H1 (cell line): Measurements from ENCODE around the gene ANXA6. TPM values are rescaled to one million over a fixed set of nuclear protein-coding genes. Genes with fewer than 3 reads are reported as not detected.

ENCODE experiments used
- CTCF ChIA-PET: fragments of 300-600 bp; sonication (Branson Sonifier 250); formaldehyde crosslinking; loops from one replicate; lab custom pipeline; 2021; ENCODE audit not compliant: partially characterized antibody; lab: Charles Lee
- POLR2A ChIA-PET: fragments of 300-600 bp; sonication (Branson Sonifier 250); formaldehyde crosslinking; loops from one replicate; lab custom pipeline; 2021; ENCODE audit warnings: inconsistent platforms; ENCODE audit not compliant: partially characterized antibody; lab: Charles Lee
- DNase-seq, 2 experiments: peaks; one replicate each; pipeline versions ENCODE4 v3.0.0 to v3.0.0-alpha.2; 2010 to 2022; ENCODE audit warnings: low spot score in 2 of 2, low read depth in 1 of 2, mixed read lengths in 1 of 2
- FAIRE-seq: peaks from 2 replicates; lab custom pipeline; 2011; peaks lifted over from hg19 to GRCh38; lab: Jason Lieb, UNC
- H2AFZ ChIP-seq: 2 replicates; pipeline ENCODE4 v1.8.1; 2012; ENCODE audit warnings: low read length, inconsistent platforms
- H2AK5ac ChIP-seq: 2 replicates; pipeline ENCODE4 v1.6.1; 2013; ENCODE audit warnings: low read depth, low read length
- H2BK120ac ChIP-seq: replicated peaks from 2 replicates; pipeline ENCODE3; 2013; ENCODE audit warnings: low read depth, low read length, inconsistent platforms
- H2BK12ac ChIP-seq: 2 replicates; pipeline ENCODE4 v1.6.1; 2013; ENCODE audit warnings: low read depth, low read length
- H2BK15ac ChIP-seq: 2 replicates; pipeline ENCODE4 v1.6.1; 2013; ENCODE audit warnings: low read length
- H2BK20ac ChIP-seq: 2 replicates; pipeline ENCODE4 v1.6.1; 2013; ENCODE audit warnings: low read length
- H2BK5ac ChIP-seq: 2 replicates; pipeline ENCODE4 v1.6.1; 2013; ENCODE audit warnings: low read depth, low read length
- H3K14ac ChIP-seq: 2 replicates; pipeline ENCODE4 v1.6.1; 2013; ENCODE audit warnings: inconsistent platforms; ENCODE audit not compliant: insufficient read length
- H3K18ac ChIP-seq: 2 replicates; pipeline ENCODE4 v1.6.1; 2013; ENCODE audit warnings: low read length; ENCODE audit errors: extremely low read depth
- H3K23ac ChIP-seq: 2 replicates; pipeline ENCODE4 v1.6.1; 2013; ENCODE audit warnings: inconsistent platforms; ENCODE audit not compliant: insufficient read length
- H3K23me2 ChIP-seq: 2 replicates; pipeline ENCODE4 v1.6.1; 2013; ENCODE audit warnings: low read depth, low read length
- H3K27ac ChIP-seq: 2 replicates; pipeline ENCODE4 v1.6.1; 2011; ENCODE audit warnings: low read depth, low read length, inconsistent platforms
- H3K27me3 ChIP-seq, 4 experiments: replicated peaks in 1 of 4; 1 replicate in 1 of 4; 2 replicates in 3 of 4; pipeline versions ENCODE4 v1.6.1 to v1.8.1; 2011 to 2013; ENCODE audit warnings: low read length in 3 of 4, mild to moderate bottlenecking in 3 of 4, inconsistent platforms in 2 of 4, mixed read lengths in 2 of 4, moderate library complexity in 1 of 4; ENCODE audit not compliant: control insufficient read depth in 3 of 4, insufficient read depth in 3 of 4; ENCODE audit errors: extremely low read depth in 1 of 4
- H3K36me3 ChIP-seq, 4 experiments: 2 replicates each; pipeline versions ENCODE4 v1.6.1 to v1.8.1; 2011 to 2013; ENCODE audit warnings: mild to moderate bottlenecking in 4 of 4, low read length in 3 of 4, moderate library complexity in 2 of 4, control low read depth in 1 of 4, inconsistent platforms in 1 of 4; ENCODE audit not compliant: insufficient read depth in 4 of 4, control insufficient read depth in 2 of 4
- H3K4ac ChIP-seq: replicated peaks from 2 replicates; pipeline ENCODE3; 2013; ENCODE audit warnings: low read length, low read depth, mixed read lengths, inconsistent platforms; ENCODE audit not compliant: insufficient read length
- H3K4me1 ChIP-seq, 4 experiments: replicated peaks in 1 of 4; 1 replicate in 1 of 4; 2 replicates in 3 of 4; pipeline versions ENCODE4 v1.6.1 to v1.8.1; 2011 to 2013; ENCODE audit warnings: low read length in 3 of 4, inconsistent platforms in 2 of 4, mixed read lengths in 1 of 4; ENCODE audit not compliant: insufficient read depth in 4 of 4, control insufficient read depth in 3 of 4
- H3K4me2 ChIP-seq, 2 experiments: 2 replicates each; pipeline versions ENCODE4 v1.6.1 to v1.8.1; 2011 to 2013; ENCODE audit warnings: low read depth in 2 of 2, low read length in 2 of 2, control low read depth in 1 of 2, inconsistent platforms in 1 of 2, mild to moderate bottlenecking in 1 of 2; ENCODE audit not compliant: insufficient read depth in 1 of 2
- H3K4me3 ChIP-seq, 4 experiments: fragments of 200-600, 300-600 bp in 1 of 4; sonication (generic), shearing (Covaris generic), sonication (Bioruptor Twin) in 1 of 4; 2 replicates each; pipeline versions ENCODE4 v1.5.1 to v1.8.1; 2011 to 2016; ENCODE audit warnings: low read length in 4 of 4, low read depth in 3 of 4, control low read depth in 2 of 4, inconsistent platforms in 2 of 4, mild to moderate bottlenecking in 2 of 4, mixed read lengths in 1 of 4, moderate library complexity in 1 of 4; ENCODE audit not compliant: insufficient read depth in 2 of 4; ENCODE audit errors: extremely low read depth in 1 of 4
- H3K56ac ChIP-seq: replicated peaks from 2 replicates; pipeline ENCODE3; 2013; ENCODE audit warnings: low read depth, mild to moderate bottlenecking, mixed read lengths, low read length, inconsistent platforms; ENCODE audit not compliant: insufficient read length
- H3K79me1 ChIP-seq: 2 replicates; pipeline ENCODE4 v1.6.1; 2013; ENCODE audit warnings: low read depth, low read length, control low read depth
- H3K79me2 ChIP-seq, 2 experiments: 2 replicates each; pipeline versions ENCODE4 v1.6.1 to v1.8.1; 2012 to 2013; ENCODE audit warnings: low read length in 2 of 2, mild to moderate bottlenecking in 2 of 2, inconsistent platforms in 1 of 2; ENCODE audit not compliant: insufficient read depth in 2 of 2, control insufficient read depth in 1 of 2
- H3K9ac ChIP-seq, 4 experiments: replicated peaks in 1 of 4; 1 replicate in 1 of 4; 2 replicates in 3 of 4; pipeline versions ENCODE4 v1.6.1 to v1.8.1; 2011 to 2013; ENCODE audit warnings: low read depth in 3 of 4, low read length in 3 of 4, control low read depth in 2 of 4, mild to moderate bottlenecking in 2 of 4, moderate library complexity in 2 of 4, inconsistent platforms in 1 of 4; ENCODE audit errors: extremely low read depth in 1 of 4
- H3K9me3 ChIP-seq, 2 experiments: 2 replicates each; pipeline versions ENCODE4 v1.6.1 to v1.8.1; 2012 to 2013; ENCODE audit warnings: mild to moderate bottlenecking in 2 of 2, moderate library complexity in 2 of 2, control low read depth in 1 of 2, inconsistent platforms in 1 of 2, low read depth in 1 of 2, low read length in 1 of 2, mixed read lengths in 1 of 2; ENCODE audit not compliant: insufficient read depth in 2 of 2
- H4K20me1 ChIP-seq, 2 experiments: replicated peaks in 1 of 2; 2 replicates each; pipeline versions ENCODE3 to v1.8.1; 2011 to 2013; ENCODE audit warnings: inconsistent platforms in 2 of 2, low read length in 2 of 2, mild to moderate bottlenecking in 1 of 2; ENCODE audit not compliant: insufficient read depth in 2 of 2, control insufficient read depth in 1 of 2
- H4K5ac ChIP-seq: 2 replicates; pipeline ENCODE4 v1.6.1; 2013; ENCODE audit warnings: low read length, low read depth, mixed read lengths, inconsistent platforms; ENCODE audit not compliant: insufficient read length
- H4K8ac ChIP-seq: 2 replicates; pipeline ENCODE4 v1.8.0; 2013; ENCODE audit warnings: mild to moderate bottlenecking, moderate library complexity, low read length, inconsistent platforms; ENCODE audit not compliant: insufficient read depth; ENCODE audit errors: extremely low read depth
- H4K91ac ChIP-seq: replicated peaks from 2 replicates; pipeline ENCODE3; 2013; ENCODE audit warnings: low read length, mixed read lengths, inconsistent platforms; ENCODE audit not compliant: insufficient read length
- ATF2 ChIP-seq: IDR thresholded peaks from 2 replicates; pipeline ENCODE4 v1.6.1; 2012; ENCODE audit warnings: low read length, inconsistent platforms
- BRCA1 ChIP-seq: IDR thresholded peaks from 2 replicates; pipeline ENCODE4 v1.6.1; 2012; ENCODE audit warnings: low read depth, low read length, improper control_type of control experiment
- CBX5 ChIP-seq: fragments of 300-800, 300-1000 bp; sonication (generic); IDR thresholded peaks from 2 replicates; pipeline ENCODE4 v1.7.1; 2016; ENCODE audit warnings: antibody characterized with exemption, low read length, low read depth
- CREB1 ChIP-seq: IDR thresholded peaks from 2 replicates; pipeline ENCODE4 v1.6.1; 2012; ENCODE audit warnings: inconsistent platforms
- KDM5A ChIP-seq: fragments of 200-600 bp; IDR thresholded peaks from 2 replicates; pipeline ENCODE4 v1.7.1; 2012; ENCODE audit warnings: mild to moderate bottlenecking, low read length, inconsistent platforms, mixed read lengths
- NANOG ChIP-seq: IDR thresholded peaks from 2 replicates; pipeline ENCODE4 v1.6.1; 2011; ENCODE audit warnings: low read length, low read depth, mild to moderate bottlenecking, inconsistent platforms; ENCODE audit not compliant: insufficient read depth, poor library complexity, severe bottlenecking
- POLR2A ChIP-seq, 2 experiments: IDR thresholded peaks; 1 replicate in 1 of 2; 2 replicates in 1 of 2; pipeline ENCODE4 v1.6.1; 2011; ENCODE audit warnings: low read depth in 2 of 2, low read length in 2 of 2, mild to moderate bottlenecking in 2 of 2; ENCODE audit errors: control extremely low read depth in 1 of 2
- POLR2AphosphoS5 ChIP-seq: IDR thresholded peaks from 2 replicates; pipeline ENCODE4 v1.6.1; 2011; ENCODE audit warnings: low read depth, low read length
- SIN3A ChIP-seq, 2 experiments: IDR thresholded peaks in 1 of 2; conservative IDR thresholded peaks in 1 of 2; 2 replicates each; pipeline ENCODE4 v1.6.1; 2011 to 2012; ENCODE audit warnings: low read length in 2 of 2, improper control_type of control experiment in 1 of 2, low read depth in 1 of 2, mild to moderate bottlenecking in 1 of 2
- SUZ12 ChIP-seq: fragments of 200-600 bp; sonication (generic); IDR thresholded peaks from 2 replicates; pipeline ENCODE4 v1.6.1; 2012; ENCODE audit warnings: mild to moderate bottlenecking, inconsistent platforms, low read length, moderate library complexity, mixed read lengths
- YY1 ChIP-seq: IDR thresholded peaks from 2 replicates; pipeline ENCODE4 v1.6.1; 2011; ENCODE audit warnings: low read depth, mild to moderate bottlenecking, low read length
- WGBS, 2 experiments: shearing (Covaris generic) in 1 of 2; methylation state at CpG; one replicate each; pipeline versions ENCODE4 v1.1.6 to v1.1.7; 2013 to 2015; ENCODE audit warnings: low lambda C conversion rate in 2 of 2, mixed read lengths in 2 of 2, inconsistent platforms in 1 of 2, low coverage in 1 of 2, missing lambda C conversion rate in 1 of 2; ENCODE audit not compliant: insufficient replicate concordance in 2 of 2, insufficient coverage in 1 of 2, insufficient read length in 1 of 2; ENCODE audit errors: extremely low coverage in 1 of 2, missing lambda C conversion rate in 1 of 2; 5-methylcytosine and 5-hydroxymethylcytosine counted together
- polyA plus RNA-seq, 7 experiments: library from polyadenylated mRNA; depleted of rRNA in 3 of 7; stranded (reverse) in 5 of 7; unstranded in 2 of 7; fragments of >200 nt in 5 of 7; fragments of 200-250 nt in 2 of 7; gene quantifications; 1 replicate in 5 of 7; 2 replicates in 1 of 7; 4 replicates in 1 of 7; pipeline versions ENCODE4 v1.2.1 to v1.2.3, GENCODE V29; 2011 to 2013; ENCODE audit warnings: missing spikeins in 2 of 7, mixed read lengths in 2 of 7
- total RNA-seq: library from RNA; stranded (reverse); fragmentation: NEBNext Ultra II Directional; extraction: Animal tissue kit (Norgen Biotek cat#: 25700); gene quantifications from 2 replicates; pipeline ENCODE4 v1.2.1, GENCODE V29; 2021

ANXA6 gene
- total and polyA plus RNA-seq, 2 of the 8 experiments (the other 6 are each of a cell fraction or from before 2014, with no cell fraction given), result 61.3 to 78.6 TPM

- no peaks in the 10 kb centered on the region for H3K23me2 ChIP-seq
- no peaks in the 10 kb centered on the region for H3K79me1 ChIP-seq
- no peaks in the 10 kb centered on the region for H3K27me3 ChIP-seq
- H3K9ac ChIP-seq, result no peak overlapping the region
- H3K4me2 ChIP-seq, result no peak overlapping the region
- no peak overlapping the region for H2AFZ ChIP-seq
- no peaks in the 10 kb centered on the region for H3K79me2 ChIP-seq
- no peaks in the 10 kb centered on the region for H4K20me1 ChIP-seq
- no peak overlapping the region for H2BK15ac ChIP-seq
- H3K4me3 ChIP-seq, result no peak overlapping the region
- H3K36me3 ChIP-seq, result no peaks in the 10 kb centered on the region; a peak in 1 of 8 replicates
- POLR2A ChIA-PET, result no interaction called here
- H4K91ac ChIP-seq, result no peak overlapping the region
- H3K27ac ChIP-seq, result no peak overlapping the region
- H3K56ac ChIP-seq, result no peak overlapping the region
- no peak overlapping the region for H4K5ac ChIP-seq
- H2BK5ac ChIP-seq, result no peak overlapping the region
- H2AK5ac ChIP-seq, result no peak overlapping the region
- no peak overlapping the region for H3K18ac ChIP-seq
- no peak overlapping the region for H3K4ac ChIP-seq
- no peak for DNase-seq
- H2BK120ac ChIP-seq, result no peak overlapping the region
- H3K14ac ChIP-seq, result no peak overlapping the region
- peaks cover 0 to 4% (median 2%) of the 10 kb centered on the region in 4 experiments; a peak in 3 of 7 replicates for H3K4me1 ChIP-seq
- no peak overlapping the region for H2BK12ac ChIP-seq
- CTCF ChIA-PET, result interaction anchor here (0.6 to 2.4 kb wide), 6 partner anchors 18 to 135 kb away, joined by 3 to 9 read pairs (median 3); no protein-coding TSS in a partner anchor
- H2BK20ac ChIP-seq, result no peak overlapping the region
- 79% methylated on average over 7 of the region's 7 CpGs; no CpG with 5 or more reads in 1 of the 2 experiments for WGBS, 2 experiments
- H4K8ac ChIP-seq, result no peak overlapping the region; the same call in 1 of the 2 replicates
- FAIRE-seq, result no peak
- no peaks in the 10 kb centered on the region for H3K9me3 ChIP-seq
- H3K23ac ChIP-seq, result no peak overlapping the region
- TF ChIP-seq POLR2AphosphoS5, result no peak
- no peak for TF ChIP-seq CREB1
- no peak for TF ChIP-seq SIN3A (conservative IDR thresholded peaks at IDR 0.05 in 1 of 2, IDR thresholded peaks at IDR 0.05 in 1 of 2; ENCODE audit: low read depth in 1 of 2, low read length in 2 of 2)
- TF ChIP-seq SUZ12, result no peak
- no peak for TF ChIP-seq YY1
- no peak for TF ChIP-seq CBX5
- no peak for TF ChIP-seq ATF2
- TF ChIP-seq BRCA1, result no peak
- TF ChIP-seq NANOG, result no peak
- TF ChIP-seq POLR2A (IDR thresholded peaks at IDR 0.05; ENCODE audit: control extremely low read depth in 1 of 2, low read depth in 2 of 2, low read length in 2 of 2), result no peak
- TF ChIP-seq KDM5A, result no peak
Observed at GRCh38 chr5:151183456-151184245, 26.1 kb upstream of the ANXA6 start.
